Neural progenitor cell (in vitro differentiated cells): ENCODE results near the gene CCDC66. TPM values are rescaled to one million over a fixed set of nuclear protein-coding genes. Genes with fewer than 3 reads are reported as not detected.
"Not testable (repeated sequence)": the region's sequence is repeated elsewhere in the genome, so short reads cannot be mapped to it uniquely, and the experiment has no call there.

ENCODE experiments used
- DNase-seq: peaks from one replicate; pipeline ENCODE4 v3.0.0-alpha.2; 2016; ENCODE audit warnings: low spot score
- H2AFZ ChIP-seq: fragments of 200-600 bp; sonication (generic); replicated peaks from 2 replicates; pipeline ENCODE4 v1.6.1; 2016; ENCODE audit warnings: antibody characterized with exemption
- H3F3A ChIP-seq: fragments of 200-600 bp; sonication (generic); 2 replicates; pipeline ENCODE4 v1.6.1; 2016; ENCODE audit warnings: antibody characterized with exemption, low read depth
- H3K27ac ChIP-seq: fragments of 200-600 bp; sonication (generic); 2 replicates; pipeline ENCODE4 v1.5.1; 2016; ENCODE audit warnings: mild to moderate bottlenecking
- H3K27me3 ChIP-seq: fragments of 200-600 bp; sonication (generic); 2 replicates; pipeline ENCODE4 v1.6.1; 2016; ENCODE audit warnings: mild to moderate bottlenecking, moderate library complexity
- H3K36me3 ChIP-seq: fragments of 200-600 bp; sonication (generic); 2 replicates; pipeline ENCODE4 v1.5.1; 2016
- H3K4me1 ChIP-seq: fragments of 200-600 bp; sonication (generic); 2 replicates; pipeline ENCODE4 v1.6.1; 2016; ENCODE audit warnings: mixed run types
- H3K4me2 ChIP-seq: fragments of 200-600 bp; sonication (generic); 2 replicates; pipeline ENCODE4 v1.6.1; 2016
- H3K4me3 ChIP-seq: fragments of 200-600 bp; sonication (generic); 2 replicates; pipeline ENCODE4 v1.5.1; 2016
- H3K79me2 ChIP-seq: fragments of 200-600 bp; sonication (generic); 2 replicates; pipeline ENCODE4 v1.6.1; 2016; ENCODE audit warnings: low read depth
- H3K9ac ChIP-seq: fragments of 200-600 bp; sonication (generic); 2 replicates; pipeline ENCODE4 v1.6.1; 2016
- H3K9me3 ChIP-seq: fragments of 200-600 bp; sonication (generic); 2 replicates; pipeline ENCODE4 v1.5.1; 2016; ENCODE audit warnings: low read depth
- H4K20me1 ChIP-seq: fragments of 200-600 bp; sonication (generic); 2 replicates; pipeline ENCODE4 v1.6.1; 2016; ENCODE audit warnings: low read depth
- H3K27ac Mint-ChIP-seq: 3 replicates; pipeline ENCODE4 v1.8.0; 2021; ENCODE audit warnings: mixed read lengths
- H3K27me3 Mint-ChIP-seq: 2 replicates; pipeline ENCODE4 v1.8.0; 2022; ENCODE audit warnings: low read depth, mild to moderate bottlenecking, inconsistent platforms, moderate library complexity, mixed read lengths; ENCODE audit not compliant: insufficient read depth
- H3K36me3 Mint-ChIP-seq: 3 replicates; pipeline ENCODE4 v1.8.0; 2021; ENCODE audit warnings: mixed read lengths
- H3K4me1 Mint-ChIP-seq: 3 replicates; pipeline ENCODE4 v1.8.0; 2021; ENCODE audit warnings: mixed read lengths
- H3K4me3 Mint-ChIP-seq: 3 replicates; pipeline ENCODE4 v1.8.0; 2021; ENCODE audit warnings: mild to moderate bottlenecking, moderate library complexity, mixed read lengths
- H3K9me3 Mint-ChIP-seq: 3 replicates; pipeline ENCODE4 v1.8.0; 2020; ENCODE audit warnings: mixed read lengths
- EZH2 ChIP-seq: fragments of 200-600 bp; sonication (generic); IDR thresholded peaks from 2 replicates; pipeline ENCODE4 v1.6.1; 2017; ENCODE audit warnings: antibody characterized with exemption, mild to moderate bottlenecking, moderate library complexity
- EZH2phosphoT487 ChIP-seq: fragments of 200-600 bp; sonication (generic); IDR thresholded peaks from 2 replicates; pipeline ENCODE4 v1.6.1; 2017; ENCODE audit warnings: antibody characterized with exemption
- total RNA-seq: library from RNA; depleted of rRNA; stranded (reverse); fragments of >200 nt; gene quantifications from 2 replicates; pipeline ENCODE4 v1.2.3, GENCODE V29; 2015; ENCODE audit warnings: low replicate concordance
- TF ChIP-seq, protein P1 (sequence below): fragments of 200-600 bp; sonication (generic); IDR thresholded peaks from 2 replicates; pipeline ENCODE4 v1.5.1; 2017; ENCODE audit warnings: antibody characterized with exemption, mild to moderate bottlenecking

CCDC66 gene
- total RNA-seq, 1 donor from 2014 or later, result 34.1 TPM

DNA sequence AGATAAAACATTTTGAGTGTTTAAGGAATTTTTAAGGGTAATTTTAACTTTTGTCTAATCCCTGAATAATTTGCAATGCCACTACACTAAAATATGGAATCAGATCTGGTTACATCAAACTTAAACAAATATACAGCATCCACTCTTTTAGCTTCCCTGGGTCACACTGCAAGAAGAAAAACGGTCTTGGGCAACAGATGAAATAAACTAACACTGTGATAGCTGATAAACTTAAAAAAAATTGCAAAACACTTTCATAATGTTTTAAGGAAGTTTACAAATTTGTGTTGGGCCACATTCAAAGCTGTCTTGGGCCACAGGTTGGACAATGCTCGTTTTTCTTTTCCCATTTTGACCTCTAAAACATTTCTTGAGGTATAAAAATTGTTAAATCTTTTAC, 34.3 kb downstream of the CCDC66 start:
- no peak overlapping the region for H3K4me3 Mint-ChIP-seq
- no peak overlapping the region for H3K9ac ChIP-seq
- H3K27me3 Mint-ChIP-seq, result no peaks in the 10 kb centered on the region
- no peaks in the 10 kb centered on the region for H3K79me2 ChIP-seq
- H3K4me1 Mint-ChIP-seq, result no peaks in the 10 kb centered on the region
- H3K4me1 ChIP-seq, result no peaks in the 10 kb centered on the region
- H3K27me3 ChIP-seq, result no peaks in the 10 kb centered on the region
- H3K36me3 ChIP-seq, result no peaks in the 10 kb centered on the region
- no peaks in the 10 kb centered on the region for H4K20me1 ChIP-seq
- H3K4me2 ChIP-seq, result no peak overlapping the region
- H3K9me3 Mint-ChIP-seq, result peaks cover 2% of the 10 kb centered on the region
- no peak overlapping the region for H3K27ac Mint-ChIP-seq
- TF ChIP-seq, protein P1, sequence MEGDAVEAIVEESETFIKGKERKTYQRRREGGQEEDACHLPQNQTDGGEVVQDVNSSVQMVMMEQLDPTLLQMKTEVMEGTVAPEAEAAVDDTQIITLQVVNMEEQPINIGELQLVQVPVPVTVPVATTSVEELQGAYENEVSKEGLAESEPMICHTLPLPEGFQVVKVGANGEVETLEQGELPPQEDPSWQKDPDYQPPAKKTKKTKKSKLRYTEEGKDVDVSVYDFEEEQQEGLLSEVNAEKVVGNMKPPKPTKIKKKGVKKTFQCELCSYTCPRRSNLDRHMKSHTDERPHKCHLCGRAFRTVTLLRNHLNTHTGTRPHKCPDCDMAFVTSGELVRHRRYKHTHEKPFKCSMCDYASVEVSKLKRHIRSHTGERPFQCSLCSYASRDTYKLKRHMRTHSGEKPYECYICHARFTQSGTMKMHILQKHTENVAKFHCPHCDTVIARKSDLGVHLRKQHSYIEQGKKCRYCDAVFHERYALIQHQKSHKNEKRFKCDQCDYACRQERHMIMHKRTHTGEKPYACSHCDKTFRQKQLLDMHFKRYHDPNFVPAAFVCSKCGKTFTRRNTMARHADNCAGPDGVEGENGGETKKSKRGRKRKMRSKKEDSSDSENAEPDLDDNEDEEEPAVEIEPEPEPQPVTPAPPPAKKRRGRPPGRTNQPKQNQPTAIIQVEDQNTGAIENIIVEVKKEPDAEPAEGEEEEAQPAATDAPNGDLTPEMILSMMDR, result no peak
- H3K9me3 ChIP-seq, result no peaks in the 10 kb centered on the region
- no peak overlapping the region for H3K4me3 ChIP-seq
- no peak overlapping the region for H2AFZ ChIP-seq
- no peaks in the 10 kb centered on the region for H3F3A ChIP-seq
- peaks cover 36% of the 10 kb centered on the region for H3K36me3 Mint-ChIP-seq
- H3K27ac ChIP-seq, result no peak overlapping the region
- DNase-seq, result no peak

DNA sequence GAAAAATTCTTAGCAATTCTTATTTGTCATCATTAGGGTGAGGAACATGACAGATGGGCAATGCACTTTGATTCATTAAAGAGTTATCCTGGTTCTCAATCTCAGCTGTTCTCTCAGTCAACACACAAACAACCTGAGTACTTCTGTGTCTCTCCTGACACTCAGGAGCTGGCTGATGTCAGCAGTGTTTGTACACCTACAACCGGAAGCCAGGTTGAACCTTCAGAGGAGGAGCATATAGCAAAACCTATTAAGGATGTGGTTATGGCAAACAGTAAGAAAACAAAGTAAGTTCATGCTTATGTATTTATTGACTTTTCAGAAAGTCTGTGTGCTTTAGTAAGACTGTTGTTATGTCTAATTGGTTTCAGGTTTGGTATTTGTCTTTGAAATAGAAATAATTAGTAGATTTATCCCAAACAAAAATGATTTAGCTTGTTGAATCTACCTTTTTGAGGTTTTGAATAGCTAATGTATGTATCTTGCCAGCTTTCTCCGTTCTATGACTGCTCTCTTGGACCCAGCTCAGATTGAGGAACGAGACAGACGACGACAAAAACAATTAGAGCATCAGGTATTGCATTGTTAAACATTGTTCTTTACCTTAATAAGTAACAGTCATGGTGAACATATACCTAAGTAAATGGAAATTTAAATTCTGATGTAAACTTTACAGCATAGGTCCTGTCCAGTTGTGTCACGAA, 36.6 kb downstream of the CCDC66 start:
- H3K4me1 Mint-ChIP-seq, result no peaks in the 10 kb centered on the region
- peaks cover 17% of the 10 kb centered on the region for H3K9me3 Mint-ChIP-seq
- Histone ChIP-seq H3F3A (no peaks in the 10 kb centered on the region), H3K9me3 (no peaks in the 10 kb centered on the region), H3K36me3 (no peaks in the 10 kb centered on the region), H3K27me3 (no peaks in the 10 kb centered on the region), H2AFZ (no peak overlapping the region), H3K4me3 (no peak overlapping the region), H3K4me2 (no peak overlapping the region), H3K4me1 (no peaks in the 10 kb centered on the region), H3K79me2 (peaks cover 2% of the 10 kb centered on the region), H4K20me1 (no peaks in the 10 kb centered on the region), H3K9ac (no peak overlapping the region), H3K27ac (no peak overlapping the region)
- peaks cover 53% of the 10 kb centered on the region for H3K36me3 Mint-ChIP-seq
- DNase-seq, result no peak
- TF ChIP-seq EZH2phosphoT487, result no peak
- TF ChIP-seq EZH2, result no peak
- TF ChIP-seq, protein P1, result no peak
- H3K27me3 Mint-ChIP-seq, result peaks cover 2% of the 10 kb centered on the region
- H3K4me3 Mint-ChIP-seq, result no peak overlapping the region
- no peak overlapping the region for H3K27ac Mint-ChIP-seq

DNA sequence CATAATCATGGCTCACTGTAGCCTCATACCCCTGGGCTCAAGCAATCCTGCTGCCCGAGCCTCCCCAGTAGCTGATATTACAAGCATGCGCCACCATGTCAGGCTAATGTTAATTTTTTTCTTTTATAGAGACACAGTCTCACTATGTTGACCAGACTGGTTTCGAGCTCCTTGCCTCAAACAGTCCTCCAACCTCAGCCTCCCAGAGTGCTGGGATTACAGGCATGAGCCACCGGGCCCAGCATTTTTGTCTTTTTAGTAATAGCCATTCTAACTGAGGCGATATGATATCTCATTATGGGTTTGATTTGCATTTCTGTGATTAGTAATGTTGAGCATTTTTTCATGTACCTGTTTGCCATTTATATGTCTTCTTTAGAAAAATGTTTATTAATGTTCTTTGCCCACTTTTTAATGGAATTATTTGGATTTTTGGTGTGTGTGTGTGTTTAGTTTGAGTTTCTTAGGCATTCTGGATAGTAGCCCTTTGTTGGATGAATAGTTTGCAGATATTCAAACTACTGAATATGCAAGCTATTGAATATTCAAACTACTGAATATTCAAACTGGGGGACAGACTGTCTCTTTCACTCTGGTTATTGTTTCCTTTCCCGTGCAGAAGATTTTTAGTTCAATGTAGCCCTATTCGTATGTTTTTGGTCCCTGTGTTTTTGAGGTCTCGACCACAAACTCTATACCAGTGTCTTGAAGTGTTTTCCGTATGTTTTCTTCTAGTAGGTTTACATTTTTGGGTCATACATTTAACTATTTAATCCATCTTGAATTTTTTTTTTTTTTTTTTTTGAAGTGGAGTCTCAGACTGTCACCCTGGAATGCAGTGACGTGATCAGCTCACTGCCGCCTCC, 39.2 kb downstream of the CCDC66 start:
- H3K9me3 ChIP-seq, result no peaks in the 10 kb centered on the region
- TF ChIP-seq EZH2phosphoT487 (no peak), EZH2 (no peak)
- TF ChIP-seq, protein P1, result no peak
- Mint-ChIP-seq H3K36me3 (peaks cover 68% of the 10 kb centered on the region), H3K9me3 (peaks cover 33% of the 10 kb centered on the region), H3K4me3 (no peak overlapping the region), H3K4me1 (no peaks in the 10 kb centered on the region), H3K27me3 (peaks cover 2% of the 10 kb centered on the region), H3K27ac (no peak overlapping the region)
- H3K36me3 ChIP-seq, result no peaks in the 10 kb centered on the region
- H3K27me3 ChIP-seq, result no peaks in the 10 kb centered on the region
- H3K9ac ChIP-seq, result no peak overlapping the region
- H3F3A ChIP-seq, result no peaks in the 10 kb centered on the region
- H2AFZ ChIP-seq, result no peak overlapping the region
- H3K79me2 ChIP-seq, result peaks cover 12% of the 10 kb centered on the region
- H3K4me3 ChIP-seq, result no peak overlapping the region
- no peak for DNase-seq
- no peak overlapping the region for H3K27ac ChIP-seq
- H3K4me2 ChIP-seq, result no peak overlapping the region
- H3K4me1 ChIP-seq, result no peaks in the 10 kb centered on the region
- H4K20me1 ChIP-seq, result no peaks in the 10 kb centered on the region

GRCh38 chr3:56608479-56608878, 51.5 kb downstream of the CCDC66 start:
- Histone ChIP-seq H3K79me2 (peaks cover 11% of the 10 kb centered on the region), H3K36me3 (peaks cover 11% of the 10 kb centered on the region)
- H3K4me3 Mint-ChIP-seq, H2AFZ ChIP-seq, H3K27ac ChIP-seq, H3K4me1 Mint-ChIP-seq, DNase-seq, H3K27ac Mint-ChIP-seq, H3K4me1 ChIP-seq, H3K27me3 Mint-ChIP-seq, H3K4me2 ChIP-seq, H3F3A ChIP-seq, H3K4me3 ChIP-seq, H3K9ac ChIP-seq, H3K27me3 ChIP-seq, H4K20me1 ChIP-seq, H3K9me3 ChIP-seq: not testable (repeated sequence)
- Mint-ChIP-seq H3K9me3 (peaks cover 34% of the 10 kb centered on the region), H3K36me3 (peaks cover 83% of the 10 kb centered on the region)
